ENCODE data around the gene MATN4. TPM values are rescaled to one million over a fixed set of nuclear protein-coding genes. Genes with fewer than 3 reads are reported as not detected.

The MATN4 gene
- total and polyA plus RNA-seq, 2 of the 13 experiments (the other 11 are each of a cell fraction or from before 2014, with no cell fraction given) = not detected

- TF ChIP-seq, protein P1, sequence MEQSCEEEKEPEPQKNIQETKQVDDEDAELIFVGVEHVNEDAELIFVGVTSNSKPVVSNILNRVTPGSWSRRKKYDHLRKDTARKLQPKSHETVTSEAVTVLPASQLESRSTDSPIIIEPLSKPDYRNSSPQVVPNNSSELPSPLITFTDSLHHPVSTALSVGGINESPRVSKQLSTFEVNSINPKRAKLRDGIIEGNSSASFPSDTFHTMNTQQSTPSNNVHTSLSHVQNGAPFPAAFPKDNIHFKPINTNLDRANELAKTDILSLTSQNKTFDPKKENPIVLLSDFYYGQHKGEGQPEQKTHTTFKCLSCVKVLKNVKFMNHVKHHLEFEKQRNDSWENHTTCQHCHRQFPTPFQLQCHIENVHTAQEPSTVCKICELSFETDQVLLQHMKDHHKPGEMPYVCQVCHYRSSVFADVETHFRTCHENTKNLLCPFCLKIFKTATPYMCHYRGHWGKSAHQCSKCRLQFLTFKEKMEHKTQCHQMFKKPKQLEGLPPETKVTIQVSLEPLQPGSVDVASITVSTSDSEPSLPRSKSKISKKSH (CRISPR knock-in tag; IDR thresholded peaks at IDR 0.05; ENCODE audit: borderline replicate concordance) = no peak
- TF ChIP-seq ATRX (CRISPR knock-in tag; IDR thresholded peaks at IDR 0.05; ENCODE audit: borderline replicate concordance) = no peak
- TF ChIP-seq ISX (CRISPR knock-in tag; conservative IDR thresholded peaks at IDR 0.05) = no peak
- 0 out of 2 replicates have a peak, but pooled peaks have one; percentile 22 for TF ChIP-seq ZNF746 (CRISPR knock-in tag; IDR thresholded peaks at IDR 0.05)
- 0 out of 2 replicates have a peak, but pooled peaks have one; percentile 40 for TF ChIP-seq ZNF704 (CRISPR knock-in tag; IDR thresholded peaks at IDR 0.05; ENCODE audit: borderline replicate concordance)
- TF ChIP-seq SOX5 (CRISPR knock-in tag; IDR thresholded peaks at IDR 0.05; ENCODE audit: borderline replicate concordance) = no peak
- TF ChIP-seq ZNF251 (CRISPR knock-in tag; IDR thresholded peaks at IDR 0.05) = no peak
- TF ChIP-seq KDM6A (CRISPR knock-in tag; IDR thresholded peaks at IDR 0.05; ENCODE audit: low read depth) = no peak
- 0 out of 2 replicates have a peak, but pooled peaks have one; percentile 25 for TF ChIP-seq MEIS1 (CRISPR knock-in tag; IDR thresholded peaks at IDR 0.05; ENCODE audit: borderline replicate concordance)
- TF ChIP-seq, protein P2, sequence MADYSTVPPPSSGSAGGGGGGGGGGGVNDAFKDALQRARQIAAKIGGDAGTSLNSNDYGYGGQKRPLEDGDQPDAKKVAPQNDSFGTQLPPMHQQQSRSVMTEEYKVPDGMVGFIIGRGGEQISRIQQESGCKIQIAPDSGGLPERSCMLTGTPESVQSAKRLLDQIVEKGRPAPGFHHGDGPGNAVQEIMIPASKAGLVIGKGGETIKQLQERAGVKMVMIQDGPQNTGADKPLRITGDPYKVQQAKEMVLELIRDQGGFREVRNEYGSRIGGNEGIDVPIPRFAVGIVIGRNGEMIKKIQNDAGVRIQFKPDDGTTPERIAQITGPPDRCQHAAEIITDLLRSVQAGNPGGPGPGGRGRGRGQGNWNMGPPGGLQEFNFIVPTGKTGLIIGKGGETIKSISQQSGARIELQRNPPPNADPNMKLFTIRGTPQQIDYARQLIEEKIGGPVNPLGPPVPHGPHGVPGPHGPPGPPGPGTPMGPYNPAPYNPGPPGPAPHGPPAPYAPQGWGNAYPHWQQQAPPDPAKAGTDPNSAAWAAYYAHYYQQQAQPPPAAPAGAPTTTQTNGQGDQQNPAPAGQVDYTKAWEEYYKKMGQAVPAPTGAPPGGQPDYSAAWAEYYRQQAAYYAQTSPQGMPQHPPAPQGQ (CRISPR knock-in tag; IDR thresholded peaks at IDR 0.05; ENCODE audit: borderline replicate concordance) = no peak
- no peak for TF ChIP-seq CBX5 (CRISPR knock-in tag; IDR thresholded peaks at IDR 0.05; ENCODE audit: borderline replicate concordance)
- TF ChIP-seq, protein P3, sequence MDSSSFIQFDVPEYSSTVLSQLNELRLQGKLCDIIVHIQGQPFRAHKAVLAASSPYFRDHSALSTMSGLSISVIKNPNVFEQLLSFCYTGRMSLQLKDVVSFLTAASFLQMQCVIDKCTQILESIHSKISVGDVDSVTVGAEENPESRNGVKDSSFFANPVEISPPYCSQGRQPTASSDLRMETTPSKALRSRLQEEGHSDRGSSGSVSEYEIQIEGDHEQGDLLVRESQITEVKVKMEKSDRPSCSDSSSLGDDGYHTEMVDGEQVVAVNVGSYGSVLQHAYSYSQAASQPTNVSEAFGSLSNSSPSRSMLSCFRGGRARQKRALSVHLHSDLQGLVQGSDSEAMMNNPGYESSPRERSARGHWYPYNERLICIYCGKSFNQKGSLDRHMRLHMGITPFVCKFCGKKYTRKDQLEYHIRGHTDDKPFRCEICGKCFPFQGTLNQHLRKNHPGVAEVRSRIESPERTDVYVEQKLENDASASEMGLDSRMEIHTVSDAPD (CRISPR knock-in tag; IDR thresholded peaks at IDR 0.05) = 0 out of 2 replicates have a peak, but pooled peaks have one; percentile 17
- no peak for TF ChIP-seq ZNF260 (CRISPR knock-in tag; IDR thresholded peaks at IDR 0.05; ENCODE audit: borderline replicate concordance, low read depth)
- TF ChIP-seq, protein P4, sequence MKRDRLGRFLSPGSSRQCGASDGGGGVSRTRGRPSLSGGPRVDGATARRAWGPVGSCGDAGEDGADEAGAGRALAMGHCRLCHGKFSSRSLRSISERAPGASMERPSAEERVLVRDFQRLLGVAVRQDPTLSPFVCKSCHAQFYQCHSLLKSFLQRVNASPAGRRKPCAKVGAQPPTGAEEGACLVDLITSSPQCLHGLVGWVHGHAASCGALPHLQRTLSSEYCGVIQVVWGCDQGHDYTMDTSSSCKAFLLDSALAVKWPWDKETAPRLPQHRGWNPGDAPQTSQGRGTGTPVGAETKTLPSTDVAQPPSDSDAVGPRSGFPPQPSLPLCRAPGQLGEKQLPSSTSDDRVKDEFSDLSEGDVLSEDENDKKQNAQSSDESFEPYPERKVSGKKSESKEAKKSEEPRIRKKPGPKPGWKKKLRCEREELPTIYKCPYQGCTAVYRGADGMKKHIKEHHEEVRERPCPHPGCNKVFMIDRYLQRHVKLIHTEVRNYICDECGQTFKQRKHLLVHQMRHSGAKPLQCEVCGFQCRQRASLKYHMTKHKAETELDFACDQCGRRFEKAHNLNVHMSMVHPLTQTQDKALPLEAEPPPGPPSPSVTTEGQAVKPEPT (CRISPR knock-in tag; IDR thresholded peaks at IDR 0.05; ENCODE audit: low read depth) = 0 out of 2 replicates have a peak, but pooled peaks have one; percentile 34
- 0 out of 2 replicates have a peak, but pooled peaks have one; percentile 2 for TF ChIP-seq MZF1 (CRISPR knock-in tag; IDR thresholded peaks at IDR 0.05; ENCODE audit: borderline replicate concordance)
- no peak for TF ChIP-seq TEAD3 (CRISPR knock-in tag; optimal IDR thresholded peaks at IDR 0.05; ENCODE audit: borderline replicate concordance)
Measured at GRCh38 chr20:45347297-45347935, 39.3 kb upstream of the MATN4 start (continued).
